ENCODE measurements around the gene TKFC.

GRCh38 chr11:61298663-61299244, 34.3 kb upstream of the TKFC start:
- TF ChIP-seq POLR2A (IDR thresholded peaks at IDR 0.05; ENCODE audit: low read length) (no peak), GATA1 (IDR thresholded peaks at IDR 0.05; ENCODE audit: low read depth, low read length) (no peak)

Data from erythroblast (primary cell).